Activated T-cell treated with anti-CD3 and anti-CD28 coated beads, Interleukin-2, amount 50 U/mL, for 4 hours (primary cell): ENCODE data around the gene IL17RA. TPM values are rescaled to one million over a fixed set of nuclear protein-coding genes. Genes with fewer than 3 reads are reported as not detected.

Experiments
- ATAC-seq, 2 donors: fragments of 200-7000 bp; cut with Tn5 transposase; one replicate each; pipeline ENCODE4 v1.10.0; 2021
- DNase-seq: peaks from one replicate; pipeline ENCODE4 v3.0.0-alpha.2; 2020
- H3K27me3 Mint-ChIP-seq: one replicate; pipeline ENCODE4 v1.8.0; 2021; ENCODE audit warnings: low read depth, mixed read lengths
- H3K36me3 Mint-ChIP-seq: one replicate; pipeline ENCODE4 v1.8.0; 2022; ENCODE audit warnings: mixed read lengths; ENCODE audit not compliant: insufficient read depth
- H3K4me1 Mint-ChIP-seq: one replicate; pipeline ENCODE4 v1.8.0; 2021; ENCODE audit warnings: low read depth, mixed read lengths
- H3K4me3 Mint-ChIP-seq: one replicate; pipeline ENCODE4 v1.8.0; 2021; ENCODE audit warnings: mild to moderate bottlenecking, moderate library complexity, mixed read lengths
- H3K9me3 Mint-ChIP-seq: one replicate; pipeline ENCODE4 v1.8.0; 2021; ENCODE audit warnings: mixed read lengths
- total RNA-seq, 3 donors: library from RNA; stranded (reverse); gene quantifications; one replicate each; pipeline ENCODE4 v1.2.1, GENCODE V29; 2021

The IL17RA gene
- total RNA-seq, 3 donors from 2014 or later = 14.1 to 19.6 (median 16.6) TPM

GRCh38 chr22:17064498-17065100 is 20.2 kb upstream of the IL17RA start:
- Mint-ChIP-seq H3K4me1 (peaks cover 2% of the 10 kb centered on the region), H3K27me3 (peaks cover 7% of the 10 kb centered on the region), H3K36me3 (no peaks in the 10 kb centered on the region), H3K4me3 (no peak overlapping the region), H3K9me3 (no peaks in the 10 kb centered on the region)
- ATAC-seq (no peak), DNase-seq (no peak)

- no peaks in the 10 kb centered on the region for H3K9me3 Mint-ChIP-seq
- peaks cover 2% of the 10 kb centered on the region for H3K4me1 Mint-ChIP-seq
- H3K4me3 Mint-ChIP-seq = no peak overlapping the region
- ATAC-seq (no peak), DNase-seq (no peak)
- no peaks in the 10 kb centered on the region for H3K36me3 Mint-ChIP-seq
- peaks cover 7% of the 10 kb centered on the region for H3K27me3 Mint-ChIP-seq
Observed at GRCh38 chr22:17065433-17065832, 19.4 kb upstream of the IL17RA start.

- H3K9me3 Mint-ChIP-seq = peaks cover 4% of the 10 kb centered on the region
- H3K4me3 Mint-ChIP-seq = no peak overlapping the region
- no peaks in the 10 kb centered on the region for H3K27me3 Mint-ChIP-seq
- DNase-seq (no peak), ATAC-seq (no peak)
- peaks cover 20% of the 10 kb centered on the region for H3K4me1 Mint-ChIP-seq
- no peaks in the 10 kb centered on the region for H3K36me3 Mint-ChIP-seq
Observed at GRCh38 chr22:17072877-17073276, 11.9 kb upstream of the IL17RA start.

- DNase-seq (no peak), ATAC-seq (no peak)
- no peaks in the 10 kb centered on the region for H3K27me3 Mint-ChIP-seq
- H3K4me1 Mint-ChIP-seq = peaks cover 20% of the 10 kb centered on the region
- H3K36me3 Mint-ChIP-seq = no peaks in the 10 kb centered on the region
- no peak overlapping the region for H3K4me3 Mint-ChIP-seq
- peaks cover 4% of the 10 kb centered on the region for H3K9me3 Mint-ChIP-seq
Observed at GRCh38 chr22:17074648-17075002, 10.2 kb upstream of the IL17RA start.

GRCh38 chr22:17077255-17077654 is 7.5 kb upstream of the IL17RA start:
- H3K4me3 Mint-ChIP-seq = no peak overlapping the region
- peaks cover 20% of the 10 kb centered on the region for H3K4me1 Mint-ChIP-seq
- H3K36me3 Mint-ChIP-seq = no peaks in the 10 kb centered on the region
- H3K27me3 Mint-ChIP-seq = no peaks in the 10 kb centered on the region
- DNase-seq (no peak), ATAC-seq (no peak)
- peaks cover 4% of the 10 kb centered on the region for H3K9me3 Mint-ChIP-seq

GRCh38 chr22:17079572-17079971 is 5.2 kb upstream of the IL17RA start:
- no peaks in the 10 kb centered on the region for H3K9me3 Mint-ChIP-seq
- ATAC-seq (no peak), DNase-seq (no peak)
- H3K4me3 Mint-ChIP-seq = no peak overlapping the region
- no peaks in the 10 kb centered on the region for H3K27me3 Mint-ChIP-seq
- no peaks in the 10 kb centered on the region for H3K36me3 Mint-ChIP-seq
- peaks cover 27% of the 10 kb centered on the region for H3K4me1 Mint-ChIP-seq

- Mint-ChIP-seq H3K9me3 (no peaks in the 10 kb centered on the region), H3K27me3 (no peaks in the 10 kb centered on the region), H3K4me3 (peak overlapping the region; percentile 87), H3K36me3 (no peaks in the 10 kb centered on the region), H3K4me1 (peaks cover 33% of the 10 kb centered on the region)
- ATAC-seq (no peak), DNase-seq (no peak)
Observed at GRCh38 chr22:17083255-17083654, 1.5 kb upstream of the IL17RA start.

GRCh38 chr22:17083811-17084441 is 874 bp upstream of the IL17RA start:
- H3K4me3 Mint-ChIP-seq = peak overlapping the region; percentile 87
- no peak for ATAC-seq
- no peaks in the 10 kb centered on the region for H3K36me3 Mint-ChIP-seq
- H3K4me1 Mint-ChIP-seq = peaks cover 37% of the 10 kb centered on the region
- DNase-seq = no peak
- H3K27me3 Mint-ChIP-seq = no peaks in the 10 kb centered on the region
- no peaks in the 10 kb centered on the region for H3K9me3 Mint-ChIP-seq

GRCh38 chr22:17085277-17086181 is 729 bp downstream of the IL17RA start:
- peak; percentile 44 for DNase-seq
- Mint-ChIP-seq H3K27me3 (no peaks in the 10 kb centered on the region), H3K4me1 (peaks cover 51% of the 10 kb centered on the region), H3K4me3 (peak overlapping the region; percentile 87), H3K36me3 (no peaks in the 10 kb centered on the region), H3K9me3 (no peaks in the 10 kb centered on the region)
- ATAC-seq = peak; percentile 30 to 35

GRCh38 chr22:17086296-17086695 is 1.5 kb downstream of the IL17RA start:
- no peak for DNase-seq
- Mint-ChIP-seq H3K9me3 (no peaks in the 10 kb centered on the region), H3K4me3 (peak overlapping the region; percentile 87), H3K4me1 (peaks cover 58% of the 10 kb centered on the region), H3K27me3 (no peaks in the 10 kb centered on the region), H3K36me3 (no peaks in the 10 kb centered on the region)
- no peak for ATAC-seq

- Mint-ChIP-seq H3K36me3 (no peaks in the 10 kb centered on the region), H3K27me3 (no peaks in the 10 kb centered on the region), H3K9me3 (no peaks in the 10 kb centered on the region), H3K4me1 (peaks cover 63% of the 10 kb centered on the region), H3K4me3 (peak overlapping the region; percentile 87)
- ATAC-seq (no peak), DNase-seq (no peak)
Observed at GRCh38 chr22:17086788-17087497, 2.1 kb downstream of the IL17RA start.

GRCh38 chr22:17087498-17088131 is 2.8 kb downstream of the IL17RA start:
- DNase-seq = no peak
- ATAC-seq = peak; percentile 12 to 15
- H3K36me3 Mint-ChIP-seq = no peaks in the 10 kb centered on the region

GRCh38 chr22:17090550-17090949 is 5.8 kb downstream of the IL17RA start:
- H3K9me3 Mint-ChIP-seq = no peaks in the 10 kb centered on the region
- no peak overlapping the region for H3K4me3 Mint-ChIP-seq
- no peaks in the 10 kb centered on the region for H3K36me3 Mint-ChIP-seq
- H3K27me3 Mint-ChIP-seq = no peaks in the 10 kb centered on the region
- ATAC-seq = no peak
- DNase-seq = no peak
- H3K4me1 Mint-ChIP-seq = peaks cover 89% of the 10 kb centered on the region

More at GRCh38 chr22:17087498-17088131, 2.8 kb downstream of the IL17RA start:
- Mint-ChIP-seq H3K9me3 (no peaks in the 10 kb centered on the region), H3K27me3 (no peaks in the 10 kb centered on the region), H3K4me3 (peak overlapping the region; percentile 87), H3K4me1 (peaks cover 70% of the 10 kb centered on the region)

- peaks cover 89% of the 10 kb centered on the region for H3K4me1 Mint-ChIP-seq
- ATAC-seq (no peak), DNase-seq (no peak)
- H3K4me3 Mint-ChIP-seq = no peak overlapping the region
- no peaks in the 10 kb centered on the region for H3K9me3 Mint-ChIP-seq
- H3K27me3 Mint-ChIP-seq = no peaks in the 10 kb centered on the region
- no peaks in the 10 kb centered on the region for H3K36me3 Mint-ChIP-seq
Observed at GRCh38 chr22:17091851-17092250, 7.1 kb downstream of the IL17RA start.
